Natural killer cell (primary cell): ENCODE measurements around the gene TSSK3. TPM values are rescaled to one million over a fixed set of nuclear protein-coding genes. Genes with fewer than 3 reads are reported as not detected.

Experiments
- ATAC-seq, 3 donors: fragments of 150-1000 bp in 2 of 3; fragments of 200-7000 bp in 1 of 3; cut with Tn5 transposase; 1 replicate in 1 of 3; 2 replicates in 2 of 3; pipeline ENCODE4 v1.10.0; 2021; ENCODE audit warnings: mild to moderate bottlenecking in 2 of 3, moderate library complexity in 2 of 3
- DNase-seq, 2 donors: peaks; one replicate each; pipeline versions ENCODE4 v3.0.0 to v3.0.0-alpha.2; 2013 to 2021; ENCODE audit warnings: mixed read lengths in 1 of 2
- H3K27ac ChIP-seq: one replicate; pipeline ENCODE4 v1.5.1; 2013; ENCODE audit warnings: mild to moderate bottlenecking, low read length
- H3K27me3 ChIP-seq: one replicate; pipeline ENCODE4 v1.6.1; 2013; ENCODE audit warnings: low read length; ENCODE audit not compliant: control insufficient read depth, insufficient read depth
- H3K36me3 ChIP-seq: one replicate; pipeline ENCODE4 v1.6.1; 2013; ENCODE audit warnings: low read length; ENCODE audit not compliant: control insufficient read depth, insufficient read depth
- H3K4me1 ChIP-seq: one replicate; pipeline ENCODE4 v1.6.1; 2013; ENCODE audit warnings: low read length; ENCODE audit not compliant: control insufficient read depth, insufficient read depth
- H3K4me3 ChIP-seq: one replicate; pipeline ENCODE4 v1.5.1; 2013; ENCODE audit warnings: low read length
- H3K9me3 ChIP-seq: one replicate; pipeline ENCODE4 v1.6.1; 2013; ENCODE audit warnings: low read length; ENCODE audit not compliant: control insufficient read depth, insufficient read depth
- H3K27ac Mint-ChIP-seq, 2 donors: one replicate each; pipeline ENCODE4 v1.8.0; 2022; ENCODE audit warnings: mild to moderate bottlenecking in 2 of 2, mixed read lengths in 2 of 2, moderate library complexity in 1 of 2
- H3K27me3 Mint-ChIP-seq, 2 donors: one replicate each; pipeline ENCODE4 v1.8.0; 2022; ENCODE audit warnings: low read depth in 2 of 2, mixed read lengths in 2 of 2
- H3K36me3 Mint-ChIP-seq: one replicate; pipeline ENCODE4 v1.8.0; 2022; ENCODE audit warnings: mixed read lengths
- H3K4me1 Mint-ChIP-seq, 2 donors: one replicate each; pipeline ENCODE4 v1.8.0; 2022; ENCODE audit warnings: mixed read lengths in 2 of 2
- H3K4me3 Mint-ChIP-seq: one replicate; pipeline ENCODE4 v1.8.0; 2022; ENCODE audit warnings: mild to moderate bottlenecking, moderate library complexity, mixed read lengths
- H3K9me3 Mint-ChIP-seq, 2 donors: one replicate each; pipeline ENCODE4 v1.8.0; 2022; ENCODE audit warnings: mixed read lengths in 2 of 2
- CTCF ChIP-seq: fragments of 200-600 bp; IDR thresholded peaks from one replicate; pipeline ENCODE4 v1.8.0; 2022; ENCODE audit warnings: antibody characterized with exemption
- WGBS: methylation state at CpG from one replicate; pipeline ENCODE4 v1.1.7; 2013; ENCODE audit warnings: missing lambda C conversion rate; ENCODE audit not compliant: insufficient coverage; 5-methylcytosine and 5-hydroxymethylcytosine counted together
- intact Hi-C: fragments of 100-400 bp; cut with micrococcal nuclease; formaldehyde crosslinking; loops from one replicate; pipeline ENCODE4 v1.14.2; 2022
- total RNA-seq, 4 donors: library from RNA; stranded (reverse); fragments of 120-200 nt in 1 of 4; gene quantifications; one replicate each; pipeline versions ENCODE4 v1.2.3 to v1.2.4, GENCODE V29; 2013 to 2022

The TSSK3 gene
- total RNA-seq, 3 donors from 2014 or later (not counting 1 experiment from before 2014, with no cell fraction given): 1.2 to 3.7 (median 1.4) TPM

DNA sequence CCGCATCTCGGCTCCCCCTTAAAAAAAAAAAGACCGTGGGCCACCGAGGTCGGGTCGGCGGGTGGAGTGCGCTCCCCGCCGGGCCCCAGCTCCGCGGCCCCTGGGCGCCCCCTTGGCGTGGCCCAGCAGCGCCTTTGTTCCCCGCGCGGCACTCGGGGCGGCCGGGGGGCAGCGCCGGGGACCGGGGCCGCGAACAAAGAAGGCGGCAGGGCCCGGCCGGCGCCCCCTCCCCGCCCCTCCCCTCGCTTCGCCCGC is 26.9 kb upstream of the TSSK3 start:
- H3K4me3 Mint-ChIP-seq: peak overlapping the region; percentile 88
- H3K4me3 ChIP-seq: peak overlapping the region; percentile 36
- 0% methylated on average over 34 of the region's 34 CpGs for WGBS
- no peak overlapping the region for H3K27ac ChIP-seq
- H3K4me1 ChIP-seq: peaks cover 48% of the 10 kb centered on the region
- H3K27ac Mint-ChIP-seq: peak overlapping the region in 1 of 2 donors; percentile 76
- H3K9me3 ChIP-seq: no peaks in the 10 kb centered on the region
- no peaks in the 10 kb centered on the region for H3K27me3 ChIP-seq
- H3K36me3 ChIP-seq: peaks cover 35% of the 10 kb centered on the region
- peak in 1 of 2 donors; percentile 30 for DNase-seq
- intact Hi-C loops: loop anchor here (1.0 to 5.0 kb wide), 4 partner anchors 37 to 113 kb away; partner anchors contain the start of genes BSDC1, EIF3I and TMEM234
- ATAC-seq: peak in 2 of 3 donors; percentile 4 to 14
- no peak for TF ChIP-seq CTCF
- peaks cover 26 to 52% of the 10 kb centered on the region in 2 donors for H3K4me1 Mint-ChIP-seq
- H3K9me3 Mint-ChIP-seq: no peaks in the 10 kb centered on the region
- H3K36me3 Mint-ChIP-seq: peaks cover 11% of the 10 kb centered on the region
- peaks cover 0 to 3% of the 10 kb centered on the region in 2 donors for H3K27me3 Mint-ChIP-seq

DNA sequence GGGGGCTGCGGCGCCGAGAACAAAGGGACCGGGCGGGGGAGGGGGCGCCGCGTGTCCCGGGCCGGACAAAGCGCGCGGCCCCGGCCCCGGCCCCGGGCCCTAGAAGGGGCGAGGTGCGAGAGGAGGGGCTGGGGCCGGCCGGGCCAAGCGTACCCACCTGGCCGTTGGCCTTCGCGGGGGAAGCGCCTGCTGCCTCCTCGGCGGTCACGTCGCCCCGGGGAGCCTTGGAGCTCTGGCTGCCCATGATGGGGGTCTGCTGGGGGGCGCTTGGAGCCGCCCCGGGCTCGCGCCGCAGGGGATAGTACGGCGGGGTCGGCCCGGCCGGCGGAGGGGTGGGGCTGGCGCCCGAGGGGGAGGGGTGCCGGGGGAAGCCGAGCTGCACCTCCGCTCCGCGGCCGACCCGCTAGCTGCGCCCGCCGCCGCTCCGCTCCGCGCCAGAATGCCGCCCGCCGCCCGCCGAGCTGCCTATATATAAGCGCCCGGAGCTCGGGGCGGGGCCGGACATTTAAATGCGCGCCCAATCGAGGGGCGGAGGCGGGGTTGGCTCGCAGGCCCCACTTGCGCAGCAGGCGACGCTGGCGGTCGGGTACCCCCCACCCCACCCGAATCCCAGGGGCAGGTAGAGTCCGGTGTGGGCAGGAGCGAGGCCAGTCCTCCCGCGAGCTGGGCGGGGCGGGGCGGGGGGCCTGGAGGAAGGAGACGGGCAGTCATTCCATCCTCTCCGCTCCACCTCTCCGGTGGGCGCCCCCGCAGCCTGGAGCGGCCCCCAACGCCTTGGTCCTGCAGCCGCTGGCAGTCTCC is 26.3 kb upstream of the TSSK3 start, which contains the start of gene MARCKSL1:
Gene MARCKSL1, minus strand, starts transcription at position 444 of the 801 bp plus-strand sequence. Its CDS starts 200 bp downstream, at position 244.
- Histone ChIP-seq H3K4me1 (peaks cover 48% of the 10 kb centered on the region), H3K27me3 (no peaks in the 10 kb centered on the region), H3K4me3 (peak within 1 kb of the TSS; percentile 36), H3K27ac (no peak within 1 kb of the TSS), H3K9me3 (no peaks in the 10 kb centered on the region), H3K36me3 (peaks cover 30% of the 10 kb centered on the region)
- Mint-ChIP-seq H3K4me1 (peaks cover 24 to 49% of the 10 kb centered on the region in 2 donors), H3K36me3 (peaks cover 7% of the 10 kb centered on the region), H3K27ac (peak within 1 kb of the TSS; percentile 43 to 87), H3K27me3 (peaks cover 0 to 3% of the 10 kb centered on the region in 2 donors), H3K4me3 (peak within 1 kb of the TSS; percentile 88), H3K9me3 (no peaks in the 10 kb centered on the region)
- peak; percentile 85 to 90 for DNase-seq
- ATAC-seq: peak; percentile 54 to 66 (median 62)
- TF ChIP-seq CTCF: no peak
- 1% methylated on average over 95 of the region's 95 CpGs for WGBS
- intact Hi-C loops: loop anchor here (1.0 to 5.0 kb wide), 4 partner anchors 36 to 114 kb away; partner anchors contain the start of genes BSDC1, EIF3I and TMEM234

DNA sequence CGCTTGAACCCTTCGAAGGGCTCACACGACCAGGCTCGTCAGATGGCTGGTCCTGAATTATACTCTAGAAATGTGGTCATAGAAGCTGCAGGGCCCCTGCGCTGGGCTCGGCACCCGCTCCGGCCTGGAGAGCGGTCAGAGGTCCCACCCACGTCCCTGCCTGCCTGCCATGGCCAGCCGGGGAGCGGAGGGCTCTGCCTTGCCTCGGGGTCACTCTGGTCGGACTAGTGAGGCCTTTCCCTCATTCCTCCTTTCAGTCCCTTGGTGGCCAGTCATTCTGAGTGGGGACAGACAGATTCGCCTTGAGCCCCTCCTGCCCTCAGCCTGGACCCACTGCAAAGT is 25.8 kb upstream of the TSSK3 start:
- 48% methylated on average over 15 of the region's 15 CpGs for WGBS
- ATAC-seq: no peak
- Mint-ChIP-seq H3K27me3 (peaks cover 0 to 3% of the 10 kb centered on the region in 2 donors), H3K4me3 (peak overlapping the region; percentile 69), H3K4me1 (peaks cover 19 to 47% of the 10 kb centered on the region in 2 donors), H3K27ac (peak overlapping the region in 1 of 2 donors; percentile 87), H3K36me3 (peaks cover 1% of the 10 kb centered on the region), H3K9me3 (no peaks in the 10 kb centered on the region)
- Histone ChIP-seq H3K4me1 (peaks cover 48% of the 10 kb centered on the region), H3K27ac (no peak overlapping the region), H3K9me3 (no peaks in the 10 kb centered on the region), H3K36me3 (peaks cover 24% of the 10 kb centered on the region), H3K4me3 (peak overlapping the region; percentile 1), H3K27me3 (no peaks in the 10 kb centered on the region)
- TF ChIP-seq CTCF: no peak
- intact Hi-C loops: loop anchor here (5.0 kb wide), 1 partner anchor 114 kb away; the partner anchor contains the start of genes EIF3I and TMEM234
- DNase-seq: no peak
